Ramos (cell line): Measurements from ENCODE around the gene CNOT6L.
"Not testable (repeated sequence)": the region's sequence is repeated elsewhere in the genome, so short reads cannot be mapped to it uniquely, and the experiment has no call there.

Experiments
- in situ Hi-C: fragments of 300-500 bp; cut with MboI; formaldehyde crosslinking; loops from one replicate; pipeline ENCODE4 v1.14.3; 2022; ENCODE audit warnings: low sequenced_read_pairs; ENCODE audit not compliant: unreplicated experiment

CNOT6L gene

DNA sequence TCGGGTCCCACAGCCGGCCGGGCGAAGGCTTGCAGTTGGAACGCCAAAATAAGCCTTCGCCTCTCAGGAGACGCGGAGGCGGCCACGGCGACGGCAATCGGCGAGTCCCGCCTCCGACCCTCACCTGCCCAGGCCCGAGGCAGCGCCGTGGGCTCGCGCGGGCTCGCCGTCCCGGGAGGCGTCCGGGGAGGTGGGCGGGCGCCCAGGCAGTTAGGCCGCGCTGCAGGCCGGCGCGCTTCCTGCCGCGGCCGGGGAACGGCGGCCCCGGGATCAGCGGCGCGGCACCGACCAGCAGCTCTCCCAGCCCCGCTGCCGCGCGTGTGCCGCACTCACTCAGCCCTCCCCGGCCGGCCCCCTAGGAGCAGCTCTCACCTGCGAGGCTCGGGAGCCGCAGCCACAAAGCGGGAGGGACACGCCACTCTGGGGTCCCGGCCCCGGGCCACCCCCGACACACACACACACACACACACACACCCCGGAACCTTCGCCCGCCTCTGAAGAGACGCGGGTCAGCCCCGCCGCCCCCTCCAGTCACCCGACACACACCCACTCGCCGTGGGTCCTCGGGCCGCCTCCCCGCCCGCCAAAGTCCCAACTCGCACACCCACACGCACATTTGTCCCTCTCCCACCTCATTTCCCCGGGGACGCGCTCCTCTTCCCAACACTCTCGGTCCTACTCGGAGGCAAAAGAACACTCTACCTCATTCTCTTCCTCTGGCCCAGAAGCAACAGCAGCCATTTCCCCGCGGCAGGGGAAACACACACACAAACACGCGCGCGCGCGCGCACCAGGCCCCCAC lies at the start of gene CNOT6L:
TSS of gene CNOT6L (minus strand) at position 767 of the 802 bp plus-strand sequence. CDS start at position 707, 60 bp downstream.
- in situ Hi-C loops, result no loop called here

DNA sequence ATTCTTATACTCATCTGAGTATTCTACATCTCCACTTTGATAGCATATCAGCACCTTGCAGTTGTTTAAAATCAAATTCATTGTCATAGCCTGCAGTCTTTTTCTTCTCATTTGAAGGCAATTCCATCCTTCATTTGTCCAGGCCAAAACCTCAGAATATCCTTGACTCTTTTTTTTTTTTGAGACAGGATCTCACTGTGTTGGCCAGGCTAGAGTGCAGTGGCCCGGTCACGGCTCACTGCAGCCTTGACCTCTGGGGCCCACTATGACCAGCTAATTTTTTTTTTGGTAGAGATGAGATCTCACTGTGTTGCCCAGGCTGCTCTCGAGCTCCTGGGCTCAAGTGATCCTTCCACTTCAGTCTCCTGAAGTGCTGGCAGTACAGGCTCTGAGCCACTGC lies 46.1 kb upstream of the CNOT6L start:
- in situ Hi-C loops, result no loop called here

DNA sequence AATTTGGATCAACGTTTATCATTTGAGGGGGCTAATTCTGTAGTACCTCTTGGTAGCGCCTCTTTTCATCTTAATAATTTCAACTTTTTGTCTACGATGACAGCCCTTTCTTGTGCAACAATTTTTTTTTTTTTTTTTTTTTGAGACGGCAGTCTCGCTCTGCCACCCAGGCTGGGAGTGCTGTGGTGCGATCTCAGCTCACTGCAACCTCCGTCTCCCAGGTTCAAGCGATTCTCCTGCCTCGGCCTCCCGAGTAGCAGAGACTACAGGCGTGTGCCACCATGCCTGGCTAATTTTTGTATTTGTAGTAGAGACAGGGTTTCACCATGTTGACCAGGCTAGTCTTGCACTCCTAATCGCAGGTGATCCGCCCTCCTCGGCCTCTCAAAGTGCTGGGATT lies 44.2 kb upstream of the CNOT6L start:
- in situ Hi-C loops, result not testable (repeated sequence)

DNA sequence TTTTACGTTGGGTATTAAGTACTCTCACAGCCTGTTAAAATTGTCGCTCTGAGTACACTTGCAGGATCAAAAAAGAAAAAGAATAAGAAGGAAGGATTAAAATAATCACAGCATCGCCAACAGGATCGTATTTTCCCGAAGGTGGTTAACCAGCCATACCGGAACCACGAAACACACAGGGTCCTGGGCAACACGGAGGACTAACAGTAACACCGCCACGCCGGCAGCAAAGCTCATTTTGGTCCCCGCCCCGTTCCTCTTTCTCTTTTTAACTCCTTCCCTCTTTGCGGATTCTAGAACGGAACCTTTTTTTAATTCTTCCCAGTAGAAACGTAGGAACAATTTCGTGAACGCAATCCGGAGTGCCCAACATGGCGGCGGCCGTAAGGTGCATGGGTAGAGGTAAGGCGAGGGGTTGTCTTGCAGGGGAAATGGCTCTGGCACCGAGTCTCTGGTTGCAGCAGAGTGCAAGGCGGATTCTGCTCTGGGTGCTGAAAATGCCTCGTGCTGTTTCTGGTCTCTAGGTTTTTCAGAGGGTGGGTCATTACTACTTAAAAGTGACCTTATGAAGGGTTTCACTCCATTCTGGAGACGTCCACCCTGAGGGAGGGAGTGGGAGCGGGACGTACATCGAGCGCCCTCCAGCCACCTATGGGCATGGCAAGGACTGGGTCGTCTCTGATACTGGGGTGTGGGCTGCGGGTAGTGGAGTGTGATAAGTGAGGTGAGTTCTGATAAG lies 43.5 kb upstream of the CNOT6L start, which contains the start of gene MRPL1:
TSS of gene MRPL1 (plus strand) at position 353 of the 739 bp plus-strand sequence. CDS start at position 372, 19 bp downstream.
- in situ Hi-C loops, result no loop called here

DNA sequence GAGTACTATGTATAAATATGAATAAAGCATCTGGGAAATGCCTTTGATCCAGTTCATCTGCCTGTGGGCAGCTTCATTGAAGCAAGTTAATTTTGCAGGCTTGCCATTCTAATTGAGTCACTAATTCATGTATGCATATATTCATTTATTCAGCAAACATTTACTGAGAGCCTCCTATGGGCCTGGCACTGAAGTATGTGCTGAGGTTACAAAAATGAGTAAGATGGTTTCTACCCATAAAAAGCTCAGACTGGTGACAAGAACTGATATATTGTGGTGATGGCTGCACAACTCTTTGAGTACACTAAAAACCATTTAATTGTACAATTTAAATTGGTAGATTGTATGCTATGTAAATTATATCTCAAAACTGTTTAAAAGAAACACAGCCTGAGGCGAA lies 42.3 kb upstream of the CNOT6L start:
- in situ Hi-C loops, result no loop called here

- in situ Hi-C loops, result no loop called here
These were observed 40.1 kb upstream of the CNOT6L start for GRCh38 chr4:77859256-77859655.

- in situ Hi-C loops, result no loop called here
These were observed 37.0 kb upstream of the CNOT6L start for GRCh38 chr4:77856152-77856551.

DNA sequence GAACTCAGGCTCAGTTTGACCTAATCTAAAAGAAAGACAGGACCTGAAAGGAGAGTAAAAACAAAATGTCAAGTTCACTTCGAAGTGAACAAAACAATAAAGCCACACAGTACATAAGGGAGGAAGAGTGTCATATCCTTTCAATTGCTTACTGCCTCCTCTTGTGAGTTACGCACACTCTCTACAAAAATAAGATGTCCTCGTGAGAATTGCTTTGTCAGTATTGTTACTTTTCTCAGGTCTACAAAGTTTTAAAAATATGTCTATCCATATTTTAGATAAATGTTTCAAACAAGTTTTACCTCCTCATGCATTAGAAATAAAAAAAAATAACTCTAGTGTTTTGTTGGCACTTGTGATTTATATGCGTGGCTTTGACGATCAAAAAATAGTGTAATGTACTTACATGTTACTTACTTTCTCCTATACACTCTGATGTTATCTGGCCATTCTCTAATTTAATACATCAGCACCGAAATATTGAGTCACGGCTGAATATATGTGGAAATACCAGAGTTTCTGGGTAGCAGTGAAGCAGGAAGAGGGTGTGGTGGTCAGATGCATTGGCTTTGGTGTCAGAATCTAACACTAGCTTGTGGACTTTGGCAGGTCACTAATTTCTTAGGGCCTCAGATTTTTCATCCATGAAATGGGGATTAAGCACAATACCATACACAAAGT lies 35.4 kb upstream of the CNOT6L start:
- in situ Hi-C loops, result no loop called here

DNA sequence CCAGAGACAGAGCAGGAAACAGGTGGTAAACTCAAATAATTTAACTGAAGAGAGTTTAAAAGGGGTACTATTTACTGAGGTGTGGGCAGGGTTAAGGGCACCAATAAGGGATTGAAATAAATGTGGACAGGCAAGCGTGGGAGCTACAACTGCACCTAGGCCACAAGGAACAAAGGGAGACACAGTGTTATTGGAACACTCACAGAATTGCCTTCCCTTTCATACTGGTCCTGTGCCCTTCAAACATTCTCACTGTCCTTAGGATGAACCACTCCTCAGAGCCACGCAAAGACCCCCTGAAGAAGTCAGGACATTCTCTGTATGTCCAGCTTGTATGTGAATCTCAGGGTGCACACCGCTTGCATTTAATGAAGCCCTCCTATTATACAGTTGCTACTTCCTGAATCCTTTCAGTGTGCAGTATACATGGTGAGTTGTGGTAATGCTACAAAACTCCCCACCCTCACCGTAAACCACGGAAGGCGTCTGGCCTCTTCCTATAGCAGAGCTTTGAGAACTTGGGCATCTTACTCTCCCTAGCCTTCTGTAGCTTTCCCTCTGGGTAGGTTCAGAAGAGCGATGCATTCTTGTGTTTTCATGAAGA lies 33.8 kb upstream of the CNOT6L start:
- in situ Hi-C loops, result no loop called here

DNA sequence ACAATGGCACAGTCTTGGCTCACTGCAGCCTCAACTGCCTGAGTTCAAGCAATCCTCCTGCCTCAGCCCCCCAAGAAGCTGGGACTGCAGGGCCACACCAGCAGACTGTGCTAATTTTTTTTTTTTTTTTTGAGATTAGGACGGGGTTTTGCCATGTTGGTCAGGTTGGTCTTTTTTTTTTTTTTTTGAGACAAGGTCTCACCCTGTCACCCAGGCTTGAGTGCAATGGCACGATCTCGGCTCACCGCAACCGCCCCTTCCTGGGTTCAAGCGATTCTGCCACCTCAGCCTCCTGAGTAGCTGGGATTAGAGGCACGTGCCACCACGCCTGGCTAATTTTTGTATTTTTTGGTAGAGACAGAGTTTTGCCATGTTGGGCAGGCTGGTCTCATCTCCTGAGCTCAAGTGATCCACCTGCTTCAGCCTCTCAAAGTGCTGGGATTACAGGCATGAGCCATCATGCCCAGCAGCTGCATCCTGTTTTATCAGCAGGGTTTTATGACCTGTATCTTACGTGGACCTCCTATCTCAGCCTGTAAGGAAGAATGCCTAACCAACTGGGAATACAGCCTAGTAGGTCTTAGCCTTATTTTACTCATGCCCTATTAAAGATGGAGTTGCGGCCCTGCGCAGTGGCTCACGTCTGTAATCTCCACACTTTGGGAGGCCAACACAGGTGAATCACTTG lies 30.3 kb upstream of the CNOT6L start:
- in situ Hi-C loops, result no loop called here

GRCh38 chr4:77848508-77848907 lies 29.3 kb upstream of the CNOT6L start:
- in situ Hi-C loops, result no loop called here

DNA sequence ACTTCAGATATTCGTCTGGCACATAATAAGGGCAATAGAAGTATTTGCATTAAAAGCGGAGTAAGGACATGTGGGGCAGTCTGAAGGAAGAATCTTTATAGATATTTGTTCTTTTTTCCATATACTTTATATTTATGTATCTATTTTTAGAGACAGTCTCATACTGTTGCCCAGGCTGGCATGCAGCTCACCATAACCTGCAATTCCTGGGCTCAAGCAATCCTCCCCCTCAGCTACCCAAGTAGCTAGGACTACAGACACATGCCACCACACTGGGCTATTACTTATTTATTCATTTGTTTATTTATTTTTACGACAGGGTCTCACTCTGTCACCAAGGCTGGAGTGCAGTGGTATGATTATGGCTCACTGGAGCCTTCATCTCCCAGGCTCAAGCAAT lies 26.8 kb upstream of the CNOT6L start:
- in situ Hi-C loops, result no loop called here

DNA sequence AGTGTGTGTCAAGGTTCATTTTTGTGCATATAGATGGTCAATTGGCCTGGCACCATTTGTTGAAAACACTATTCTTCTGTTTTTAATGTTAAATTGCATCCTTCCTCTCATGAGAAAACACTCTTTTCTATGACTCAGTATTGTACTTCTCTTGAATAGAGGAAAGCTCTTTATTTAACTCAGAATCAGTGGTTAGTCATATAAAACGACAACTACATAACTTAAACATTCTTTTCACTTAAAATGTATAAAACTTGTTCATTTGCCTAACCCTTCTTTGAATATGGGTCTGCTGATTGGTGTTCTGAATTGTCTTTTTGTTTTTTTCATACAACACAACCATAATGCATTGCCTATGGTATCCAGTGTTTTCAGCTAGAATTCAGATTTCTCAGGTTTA lies 26.2 kb upstream of the CNOT6L start:
- in situ Hi-C loops, result no loop called here

DNA sequence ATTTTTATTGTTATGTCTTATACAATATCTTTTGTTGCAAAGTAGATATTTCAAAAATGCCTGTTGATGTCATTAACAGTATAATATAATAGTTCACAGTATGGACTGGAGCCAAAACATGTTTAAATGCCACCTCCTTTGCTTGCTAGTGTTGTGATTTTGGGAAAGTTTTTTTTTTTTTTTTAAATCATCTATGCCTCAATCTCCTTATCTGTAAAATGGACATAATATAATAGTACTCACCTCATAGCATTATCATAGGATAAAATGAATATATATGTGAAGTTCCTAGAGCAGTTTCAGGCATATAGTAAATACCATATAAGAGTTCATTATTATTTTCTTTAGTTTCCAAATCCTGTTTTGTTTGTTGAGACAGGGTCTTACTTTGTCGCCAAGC lies 25.2 kb upstream of the CNOT6L start:
- in situ Hi-C loops, result no loop called here

GRCh38 chr4:77843628-77844027 lies 24.5 kb upstream of the CNOT6L start:
- in situ Hi-C loops, result no loop called here

GRCh38 chr4:77834403-77834802 lies 15.2 kb upstream of the CNOT6L start:
- in situ Hi-C loops, result no loop called here

DNA sequence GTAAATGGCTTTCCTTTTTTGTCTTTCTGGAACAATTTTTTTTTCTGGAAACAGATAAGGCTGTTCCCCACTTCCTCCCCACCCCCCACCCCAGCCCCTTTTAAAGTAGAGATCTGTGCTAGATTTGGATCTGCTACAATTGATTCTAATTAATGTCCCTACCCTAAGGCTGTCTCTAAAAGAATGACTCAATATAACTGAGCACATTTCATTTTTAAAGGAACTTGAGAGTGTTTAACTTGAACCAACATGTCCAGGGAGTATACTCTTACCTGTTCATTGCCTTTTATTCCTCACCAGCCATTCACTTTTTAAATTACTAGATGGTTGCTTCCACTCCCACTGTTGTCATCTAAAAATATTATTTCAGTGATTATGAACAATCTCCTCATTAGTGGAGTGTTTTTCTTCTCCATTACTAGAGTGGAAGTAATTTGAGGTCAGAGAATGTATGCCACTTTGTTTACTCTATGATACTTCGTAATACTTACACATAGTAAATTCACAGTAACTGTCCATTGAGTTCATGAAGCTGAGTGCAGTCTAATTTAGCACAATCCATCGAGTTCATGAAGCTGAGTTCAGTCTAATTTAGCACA lies 14.1 kb upstream of the CNOT6L start:
- in situ Hi-C loops, result no loop called here

DNA sequence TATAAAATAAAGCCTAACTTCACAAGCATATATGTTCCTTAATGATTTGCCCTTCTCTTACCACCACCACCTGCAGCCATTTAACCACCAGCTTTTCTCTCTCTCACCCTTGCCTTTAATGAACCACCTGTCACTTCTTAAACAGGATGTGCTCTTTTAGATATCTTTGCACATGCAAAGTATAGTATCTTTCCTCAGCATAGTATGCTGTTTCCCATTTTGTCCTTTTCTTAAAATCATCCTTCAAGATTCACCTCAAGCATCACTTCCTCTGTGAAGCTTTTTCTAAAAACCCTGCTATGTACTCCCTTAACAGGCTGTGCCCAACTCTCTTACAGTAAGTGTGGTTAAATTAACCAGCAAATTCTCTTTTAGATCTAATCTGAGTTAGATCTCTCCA lies 8.2 kb upstream of the CNOT6L start:
- in situ Hi-C loops, result no loop called here

GRCh38 chr4:77826275-77826674 lies 7.1 kb upstream of the CNOT6L start:
- in situ Hi-C loops, result no loop called here

- in situ Hi-C loops, result no loop called here
These were observed 2.6 kb upstream of the CNOT6L start for GRCh38 chr4:77821775-77822174.
